CD4-positive, alpha-beta T cell treated with Interleukin-15 for 4 hours (primary cell): ENCODE results near the gene C16orf92.
"Not testable (repeated sequence)": the region's sequence is repeated elsewhere in the genome, so short reads cannot be mapped to it uniquely, and the experiment has no call there.

Experiments
- DNase-seq: peaks from one replicate; pipeline ENCODE4 v3.0.0-alpha.2; 2020; ENCODE audit warnings: low spot score

The C16orf92 gene

DNA sequence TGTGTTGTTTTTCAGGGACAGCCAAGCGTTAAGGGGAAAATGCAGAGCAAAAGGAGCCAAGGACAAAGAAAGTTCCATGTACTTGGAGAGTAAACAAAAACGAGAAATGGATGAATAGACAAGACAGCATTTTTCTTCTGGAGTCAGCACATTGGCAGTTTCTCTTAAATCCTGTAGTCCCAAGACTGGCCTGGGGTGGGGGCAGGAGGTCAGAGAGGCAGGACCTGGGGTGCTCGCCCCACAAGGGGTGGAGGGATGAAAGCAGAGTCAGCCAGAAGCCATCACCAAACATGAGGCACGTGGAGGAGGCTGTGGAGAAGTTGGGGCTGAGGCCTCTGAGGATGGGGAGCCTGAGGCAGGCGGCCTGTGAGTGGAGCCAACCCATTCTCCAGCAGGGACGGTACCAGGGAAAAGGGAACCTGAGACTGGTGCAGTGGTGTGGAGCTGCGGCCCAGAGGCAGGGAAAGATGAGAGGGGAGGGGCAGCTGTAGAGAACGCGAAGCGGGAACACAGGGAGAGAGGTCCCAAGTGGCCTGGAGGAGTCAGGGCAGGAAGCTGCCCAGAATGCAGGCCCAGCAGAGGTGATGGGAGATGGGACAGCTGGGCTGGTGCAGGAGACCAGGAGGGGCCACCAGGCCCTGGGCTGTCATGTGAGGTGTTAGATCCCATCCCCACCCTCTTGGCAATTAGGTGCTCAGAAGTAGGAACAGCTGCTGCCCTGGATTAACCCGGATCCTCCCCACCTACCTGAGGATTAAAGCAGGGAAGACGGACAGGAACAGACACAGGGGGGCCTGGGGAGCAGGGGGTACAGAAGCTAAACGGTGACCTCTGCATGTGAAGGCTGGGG is 4.8 kb downstream of the C16orf92 start:
- DNase-seq = no peak

DNA sequence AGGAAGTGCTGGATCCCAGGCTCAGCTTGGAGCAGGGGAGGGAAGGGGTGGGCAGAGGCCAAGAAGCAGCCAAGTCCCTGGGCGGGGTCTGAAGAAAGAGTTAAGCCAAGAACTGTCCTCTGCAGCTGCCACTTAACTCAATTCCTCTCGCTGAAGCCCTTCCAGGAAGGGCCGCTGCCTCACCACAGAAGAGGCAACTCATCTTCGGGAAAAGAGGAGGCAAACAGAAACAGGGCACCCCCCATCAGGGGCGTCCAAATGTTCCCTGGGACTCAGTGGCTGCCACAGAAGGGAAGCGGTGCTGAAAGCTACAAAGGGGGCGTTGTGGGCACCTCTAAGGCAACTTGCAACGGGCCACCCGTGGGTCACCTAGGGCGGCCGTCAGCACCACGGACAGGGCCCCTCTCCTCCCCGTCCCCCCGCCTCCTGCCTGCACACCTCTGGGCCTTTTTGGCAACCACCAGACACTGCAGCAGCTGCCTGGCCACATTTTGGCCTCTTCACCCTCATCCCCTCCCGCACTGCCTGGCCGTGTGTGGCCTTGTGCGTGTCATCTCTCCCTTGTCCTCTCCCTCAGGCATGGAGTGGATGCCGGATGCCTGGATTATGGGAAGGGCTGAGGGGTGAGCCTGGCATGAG is 5.6 kb downstream of the C16orf92 start:
- DNase-seq = no peak

GRCh38 chr16:30030011-30030685 is 7.2 kb downstream of the C16orf92 start:
- no peak for DNase-seq

GRCh38 chr16:30030841-30031413 is 7.9 kb downstream of the C16orf92 start, which contains the start of gene TLCD3B:
TLCD3B (minus strand) TSS chr16:30031271; CDS start chr16:30030527, 744 bp downstream.
- no peak for DNase-seq

DNA sequence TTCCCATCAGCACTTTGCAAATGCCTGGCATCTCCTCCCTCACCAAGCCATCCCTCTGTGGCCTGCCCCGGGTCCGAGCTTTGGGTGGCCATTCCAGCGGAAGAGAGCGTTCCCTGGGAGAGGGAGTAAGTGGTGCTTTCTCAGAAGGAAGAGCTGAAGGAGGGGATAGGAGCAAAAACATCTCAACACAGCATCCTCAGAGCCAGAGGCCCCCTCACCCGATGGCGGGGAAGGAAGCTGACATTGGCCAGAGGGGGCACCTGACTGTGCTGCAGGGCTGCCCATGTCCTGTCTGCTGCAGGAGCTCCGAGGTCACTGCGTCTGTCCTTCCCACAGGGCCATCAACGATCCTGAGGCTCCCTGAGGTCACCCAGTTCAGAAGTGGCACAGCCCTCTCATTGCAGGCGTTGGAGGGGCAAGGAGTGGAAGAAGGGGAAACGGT is 8.5 kb downstream of the C16orf92 start:
- no peak for DNase-seq

DNA sequence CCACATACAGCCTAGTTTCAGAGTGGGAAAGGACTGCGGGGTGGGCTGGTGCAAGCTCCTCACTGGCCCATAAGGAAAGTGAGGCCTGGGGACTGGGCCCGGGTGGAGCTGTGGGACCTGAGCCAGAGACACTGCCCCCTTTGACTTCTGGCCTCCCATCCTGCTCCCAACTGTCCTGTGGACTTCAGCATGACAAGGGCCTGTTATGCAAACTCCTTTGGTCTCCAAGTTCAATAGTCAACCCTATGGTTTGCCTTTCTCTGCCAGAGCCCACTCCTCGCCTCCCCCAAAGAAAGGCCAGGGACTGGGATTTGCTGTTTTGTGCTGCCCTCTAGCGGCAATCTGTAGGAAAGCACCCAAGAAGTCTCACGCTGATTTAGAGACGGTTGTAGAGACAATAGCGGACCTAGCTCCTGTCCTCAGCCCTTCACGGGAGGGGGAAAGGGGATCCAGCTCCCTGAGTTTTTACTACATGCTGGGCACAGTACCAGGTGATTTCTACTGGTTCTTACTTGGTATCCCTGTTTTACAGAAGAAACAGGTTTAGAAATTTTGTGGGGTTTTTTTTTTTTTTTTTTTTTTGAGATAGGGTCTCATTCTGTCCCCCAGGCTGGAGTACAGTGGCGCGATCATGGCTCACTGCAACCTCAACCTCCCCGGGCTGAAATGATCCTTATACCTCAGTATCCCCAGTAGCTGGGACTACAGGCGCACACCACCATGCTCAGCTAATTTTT is 9.3 kb downstream of the C16orf92 start:
- DNase-seq = peak; percentile 66

DNA sequence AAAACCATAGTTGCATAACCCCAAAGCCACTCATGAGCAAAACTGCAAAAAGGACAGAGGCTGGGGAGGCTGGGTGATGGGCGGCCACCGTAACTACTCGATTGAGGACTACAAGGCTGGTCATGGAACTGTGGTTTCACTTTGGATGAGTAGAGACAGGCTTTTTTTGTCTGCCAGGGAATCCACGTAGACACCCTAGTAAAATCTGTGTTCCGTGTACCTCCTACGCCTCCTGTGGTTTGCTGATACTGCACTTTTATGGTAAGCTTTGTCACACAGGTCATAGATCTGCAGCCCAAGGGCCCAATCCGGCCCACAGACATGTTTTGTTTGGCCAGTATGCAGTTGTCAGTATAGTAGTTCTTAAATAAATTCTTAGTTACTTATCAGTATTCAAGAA is 10.3 kb downstream of the C16orf92 start:
- no peak for DNase-seq

DNA sequence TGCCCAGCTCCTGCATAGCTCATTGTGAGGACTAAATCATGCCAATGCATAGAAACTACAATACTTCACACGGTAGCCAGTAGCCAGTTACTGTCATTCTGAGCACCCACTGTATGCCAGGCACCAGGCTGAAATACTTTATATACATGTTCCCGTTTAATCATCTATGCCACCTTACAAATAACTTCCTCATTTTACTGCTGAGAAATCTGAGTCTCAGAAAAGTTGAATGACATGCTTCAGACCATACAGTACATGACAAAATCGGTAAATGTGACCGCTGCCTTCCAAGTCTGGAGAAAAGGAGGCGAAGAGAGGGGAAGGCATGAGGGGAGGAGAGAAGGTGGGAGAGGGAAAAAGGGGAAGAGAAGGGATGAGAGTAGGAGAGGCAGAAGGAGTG is 17.2 kb downstream of the C16orf92 start:
- no peak for DNase-seq

- not testable (repeated sequence) for DNase-seq
Measured at GRCh38 chr16:30040690-30041089, 17.7 kb downstream of the C16orf92 start.

DNA sequence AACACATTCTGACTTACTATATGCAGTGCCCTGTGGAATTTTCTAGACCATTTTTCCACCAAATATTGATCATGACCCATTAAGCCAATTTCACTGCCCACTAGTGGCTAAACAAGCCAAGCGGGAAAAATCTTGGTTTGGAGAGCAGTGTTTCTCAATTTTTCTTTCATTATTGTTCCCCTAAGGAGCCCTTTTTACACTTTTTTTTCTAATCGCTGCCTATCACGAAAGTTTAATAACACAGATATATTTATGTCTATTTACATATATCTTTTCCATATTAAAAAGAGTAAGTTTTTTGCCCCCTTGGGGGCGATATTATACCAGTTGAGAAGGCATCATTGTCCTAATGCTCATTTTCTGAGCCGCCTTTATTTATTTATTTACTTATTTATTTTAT is 18.8 kb downstream of the C16orf92 start:
- peak; percentile 39 for DNase-seq

DNA sequence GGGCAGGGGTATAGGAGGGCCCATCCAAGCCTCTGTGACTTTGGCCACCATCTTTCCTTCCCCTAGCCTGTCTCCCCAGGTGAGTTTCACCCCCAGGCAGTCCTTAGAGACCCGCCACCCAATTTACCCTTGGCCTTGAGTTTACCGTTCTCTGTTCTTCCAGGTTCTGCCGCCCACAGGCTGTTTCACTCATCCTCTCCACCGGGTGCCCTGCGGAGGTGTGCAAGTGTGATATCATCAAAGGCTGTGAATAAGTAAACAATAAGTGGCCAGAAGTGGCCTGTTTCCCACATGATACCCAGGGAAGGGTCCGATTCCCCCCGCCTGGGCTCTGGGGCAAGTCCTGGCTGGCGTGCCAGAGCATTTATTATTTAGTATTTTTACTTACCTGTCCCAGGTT is 23.2 kb downstream of the C16orf92 start:
- DNase-seq = no peak

DNA sequence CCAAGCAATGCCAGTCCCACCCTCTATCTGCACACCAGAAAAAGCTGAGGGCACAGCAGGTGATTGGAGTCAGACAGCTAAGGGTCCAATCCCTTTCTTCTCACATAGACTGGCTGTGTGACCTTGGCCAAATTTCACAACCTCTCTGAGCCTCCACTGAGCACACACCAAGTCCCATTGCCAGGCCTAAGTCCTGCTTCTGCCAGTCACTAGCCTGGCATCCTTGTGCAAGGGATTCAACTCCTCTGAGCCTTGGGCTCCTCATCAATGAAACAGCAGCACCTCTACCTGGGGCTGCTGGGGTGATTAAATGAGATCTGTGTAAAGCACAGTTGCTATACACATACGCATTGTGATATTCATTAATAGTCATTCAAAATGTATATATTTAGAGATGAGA is 23.6 kb downstream of the C16orf92 start:
- no peak for DNase-seq

DNA sequence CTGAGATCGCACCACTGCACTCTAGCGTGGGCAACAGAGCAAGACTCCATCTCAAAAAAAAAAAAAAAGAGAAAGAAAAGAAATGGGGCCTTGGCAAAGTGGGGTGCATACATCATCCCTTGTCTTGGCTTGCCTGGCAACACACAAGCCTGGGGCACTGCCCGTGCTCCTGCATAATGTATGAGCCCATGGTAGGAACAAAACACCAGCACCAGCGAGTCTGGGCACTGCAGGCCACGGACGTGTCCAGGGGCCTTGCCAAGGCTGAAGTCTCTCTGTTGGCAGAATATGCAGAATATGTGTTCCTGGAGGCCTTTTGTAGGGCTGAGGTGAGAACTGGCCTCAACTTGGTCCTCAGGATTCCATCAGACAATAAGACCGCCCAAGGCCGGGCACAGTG is 26.9 kb downstream of the C16orf92 start:
- no peak for DNase-seq

- DNase-seq = no peak
Measured at GRCh38 chr16:30051518-30051917, 28.5 kb downstream of the C16orf92 start.

DNA sequence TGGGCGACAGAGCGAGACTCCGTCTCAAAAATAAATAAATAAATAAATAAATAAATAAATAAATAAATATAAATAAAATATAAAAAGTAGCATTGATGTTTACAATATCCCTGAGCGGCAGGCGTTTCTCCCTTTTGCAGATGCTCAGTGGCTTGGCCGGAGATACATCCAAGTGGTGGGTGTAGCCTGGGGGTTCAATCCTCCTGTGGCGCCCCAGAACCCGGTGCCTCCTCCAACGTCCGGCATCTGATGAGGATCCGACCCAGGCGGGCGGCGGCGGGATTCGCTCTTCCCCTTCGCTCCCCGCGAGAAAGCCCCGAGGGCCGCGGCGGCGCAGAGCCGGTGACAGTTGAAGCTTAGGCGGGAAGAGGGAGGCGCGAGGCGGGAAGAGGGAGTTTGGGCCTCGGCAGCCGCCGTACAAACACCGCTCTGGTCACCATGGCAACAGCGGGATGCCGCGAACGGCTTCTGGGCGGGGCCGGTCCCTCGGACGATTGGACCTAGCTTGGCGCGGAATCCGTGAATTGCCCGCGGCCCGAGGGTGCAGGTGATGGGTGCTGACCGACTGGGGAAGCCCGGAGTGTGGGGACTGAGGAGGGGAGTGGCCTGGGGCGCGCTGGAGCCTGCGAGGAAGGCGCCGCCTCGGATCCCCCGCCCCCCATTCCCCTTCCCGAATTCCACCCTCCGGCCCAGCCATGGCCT is 29.8 kb downstream of the C16orf92 start:
- peak; percentile 89 for DNase-seq

DNA sequence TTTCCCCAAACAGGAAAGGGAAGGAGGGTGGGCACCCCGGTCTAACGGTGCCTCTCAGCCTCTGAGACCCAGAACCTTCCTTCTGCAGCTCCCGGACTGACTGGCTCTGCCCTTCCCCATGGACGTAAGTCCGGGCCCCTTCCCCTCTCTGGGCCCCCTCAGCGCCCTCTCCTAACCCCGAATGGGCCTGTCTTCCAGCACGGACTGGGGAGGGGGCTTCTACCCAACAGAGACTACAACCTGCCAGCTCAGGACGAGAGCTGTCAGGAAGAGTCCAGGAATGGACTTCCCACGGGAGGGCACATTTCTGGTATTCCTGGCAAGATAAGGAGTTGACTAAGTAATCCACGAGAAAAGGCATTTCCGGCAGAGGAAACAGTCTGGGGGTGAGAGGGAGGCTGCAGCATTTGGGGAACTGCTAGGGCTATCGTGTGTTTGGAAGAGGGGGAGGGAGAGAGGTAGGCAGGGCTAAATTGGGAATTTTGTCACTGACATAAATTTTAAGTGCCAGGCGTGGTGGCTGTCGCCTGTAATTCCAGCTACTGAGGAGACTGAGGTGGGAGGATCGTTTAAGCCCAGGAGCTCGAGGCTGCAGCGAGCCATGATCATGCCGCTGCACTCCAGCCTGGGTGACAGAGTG is 30.5 kb downstream of the C16orf92 start:
- DNase-seq = no peak

DNA sequence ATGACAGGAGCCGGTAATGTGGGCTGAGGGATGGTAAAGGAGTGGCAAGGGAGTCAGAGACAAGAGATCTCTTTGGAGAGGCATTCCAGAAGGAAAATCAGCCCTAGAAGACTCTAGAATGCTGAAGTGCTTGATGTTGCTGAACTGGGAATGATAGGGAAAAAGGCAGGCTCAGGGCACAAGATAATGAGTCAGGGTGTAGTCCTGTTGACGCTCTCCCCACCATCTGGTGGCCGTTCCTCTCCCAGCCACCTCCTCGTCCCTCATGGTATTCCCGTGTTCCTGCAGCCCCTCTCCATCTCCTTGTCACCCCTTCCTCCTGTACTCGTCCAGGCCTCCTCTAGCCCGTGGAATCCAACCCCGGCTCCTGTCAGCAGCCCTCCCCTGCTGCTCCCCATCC is 31.5 kb downstream of the C16orf92 start:
- no peak for DNase-seq

- DNase-seq = peak; percentile 47
Measured at GRCh38 chr16:30054959-30055553, 32.1 kb downstream of the C16orf92 start.

- DNase-seq = no peak
Measured at GRCh38 chr16:30060346-30060745, 37.3 kb downstream of the C16orf92 start.

GRCh38 chr16:30060836-30061554 is 38.0 kb downstream of the C16orf92 start:
- DNase-seq = no peak
